Dermis blood vessel endothelial cell (primary cell): ENCODE results near the gene STPG2. TPM values are rescaled to one million over a fixed set of nuclear protein-coding genes. Genes with fewer than 3 reads are reported as not detected.
A peak's percentile ranks its signal among the peaks of the same experiment; 100 is the strongest.

Experiments used
- DNase-seq: peaks from one replicate; pipeline ENCODE4 v3.0.0; 2010
- total RNA-seq: library from RNA; depleted of rRNA; stranded (reverse); fragments of >200 nt; gene quantifications from 2 replicates; pipeline ENCODE4 v1.2.3, GENCODE V29; 2014

Gene STPG2
- total RNA-seq, 1 donor from 2014 or later: 0.17 TPM

DNA sequence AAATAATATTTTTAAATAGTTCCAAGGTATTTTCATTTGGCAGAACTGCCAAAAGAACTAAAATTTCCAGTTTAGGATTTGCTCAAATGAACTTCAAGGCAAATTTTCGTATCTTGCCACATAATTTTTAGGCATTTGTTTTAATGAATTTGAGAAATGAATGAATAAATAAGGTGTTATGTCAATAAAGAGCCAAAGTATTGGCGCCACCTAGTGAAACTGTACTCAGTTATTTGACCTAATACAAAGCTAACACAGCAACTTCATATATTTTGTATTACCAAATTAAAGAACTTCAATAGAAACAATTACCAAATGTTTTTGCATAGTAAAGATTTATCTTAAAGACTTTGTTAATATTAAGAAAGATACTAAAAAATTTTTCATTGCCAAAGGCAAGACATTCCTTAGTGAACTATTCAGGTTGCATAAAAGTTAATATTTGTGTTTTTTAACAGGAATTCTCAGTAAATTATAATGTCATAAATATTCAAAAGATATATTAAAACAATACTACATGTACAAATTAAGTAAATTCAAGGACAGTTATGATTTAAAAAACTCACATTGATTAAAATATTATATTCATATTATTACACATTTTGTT lies 50.3 kb downstream of the STPG2 start:
- peak; percentile 52 for DNase-seq

DNA sequence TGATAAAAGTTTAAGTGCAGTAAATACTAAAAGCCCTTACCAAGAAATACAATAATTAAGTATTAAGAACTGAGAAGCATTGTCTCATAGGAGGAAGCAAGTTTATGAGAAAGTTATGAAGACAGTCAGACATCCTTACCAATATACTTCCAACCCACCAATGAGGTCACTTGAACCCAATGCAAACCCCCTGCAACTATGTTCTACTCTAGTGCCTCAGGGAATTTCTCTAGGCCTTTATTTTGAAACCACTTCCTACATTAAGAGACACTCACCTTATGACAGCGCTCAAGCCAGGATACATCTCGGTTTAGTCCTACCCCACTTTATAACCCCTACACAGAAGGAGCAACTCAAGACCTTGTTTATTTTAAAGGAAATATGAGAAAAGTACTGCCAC lies 61.3 kb downstream of the STPG2 start:
- no peak for DNase-seq

DNA sequence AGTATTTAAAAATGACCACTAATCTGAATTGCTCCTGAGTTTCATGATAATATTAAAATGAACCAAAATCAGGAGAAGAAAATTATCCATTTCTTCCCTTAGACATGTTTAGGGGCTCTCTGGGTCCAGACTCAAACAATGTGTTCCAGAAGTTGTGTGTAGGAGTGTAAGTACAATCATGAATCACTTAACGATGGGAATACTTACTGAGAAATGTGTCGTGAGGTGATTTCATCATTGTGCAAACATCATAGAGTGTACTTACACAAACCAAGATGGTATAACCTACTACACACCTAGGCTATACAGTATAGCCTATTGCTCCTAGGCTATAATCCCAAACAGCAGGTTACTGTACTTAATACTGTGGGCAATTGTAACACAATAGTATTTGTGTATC lies 74.8 kb downstream of the STPG2 start:
- no peak for DNase-seq

DNA sequence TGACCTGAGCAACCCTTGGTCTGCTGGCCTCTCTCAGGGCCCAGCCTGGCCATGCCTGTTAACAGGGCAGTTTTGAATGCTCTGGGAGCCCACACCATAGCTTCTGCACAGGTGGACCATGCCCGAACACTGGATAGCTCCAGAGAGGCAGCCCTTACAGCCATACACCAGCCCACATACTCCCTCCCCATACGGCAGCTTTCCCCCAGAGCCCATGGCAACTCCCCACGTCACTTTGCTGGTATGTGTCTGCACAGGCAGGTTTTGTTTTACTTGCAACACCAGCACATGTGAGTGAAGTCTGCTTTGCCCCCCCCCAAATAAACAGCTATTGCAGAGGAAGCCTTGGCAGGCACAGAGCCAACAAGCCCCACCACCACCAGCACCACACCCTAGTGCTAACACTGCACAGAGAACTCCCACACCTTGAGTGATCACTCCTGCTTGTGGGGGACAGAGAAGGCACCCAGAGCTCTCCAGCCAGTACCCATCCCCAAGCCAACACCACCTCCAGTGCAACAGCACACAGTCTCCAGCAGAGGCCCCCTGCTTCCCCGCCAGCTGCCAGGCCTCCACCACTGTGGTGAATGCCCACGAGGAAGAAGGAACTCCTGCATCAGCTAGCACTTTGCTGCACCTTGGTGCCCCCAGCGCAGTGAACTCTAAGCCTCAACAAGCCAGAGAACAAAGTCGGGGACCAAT lies 87.3 kb downstream of the STPG2 start:
- no peak for DNase-seq

DNA sequence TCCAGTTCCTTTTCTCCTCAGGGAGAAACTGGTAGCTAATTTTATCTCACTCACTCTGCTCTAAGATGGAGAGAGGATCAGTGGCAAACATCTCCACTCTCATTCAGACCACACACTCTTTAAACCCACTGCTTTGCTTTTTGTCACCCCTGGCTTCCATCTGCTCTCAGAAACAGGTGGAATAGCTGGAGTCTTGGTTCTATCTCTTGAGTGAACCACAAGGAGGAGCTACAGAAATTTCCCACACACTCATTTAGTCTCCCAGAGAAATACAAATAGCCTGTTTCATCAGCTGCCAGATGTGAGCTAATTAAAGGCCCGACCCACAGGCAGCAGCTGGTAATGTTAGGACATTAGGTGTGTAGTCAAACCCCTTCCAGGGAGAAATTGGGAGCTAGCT lies 96.6 kb downstream of the STPG2 start:
- DNase-seq: no peak

DNA sequence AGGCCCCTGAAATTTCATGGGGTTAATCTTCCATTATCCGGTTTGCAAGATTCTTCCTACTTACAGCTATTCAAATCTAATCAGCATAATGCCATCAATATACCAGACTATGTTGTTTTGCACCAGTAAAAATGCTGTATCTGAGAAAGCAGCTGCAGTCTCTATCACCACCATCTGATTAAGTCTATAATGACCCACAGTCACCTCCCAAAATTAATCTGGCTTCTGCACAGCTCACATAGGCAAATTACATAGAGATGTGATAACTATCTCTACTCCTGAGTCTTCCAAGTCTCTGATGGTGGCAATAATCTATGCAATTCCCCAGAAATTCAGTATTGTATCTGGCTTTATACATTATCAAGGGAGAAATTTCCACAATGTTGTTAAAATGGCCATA lies 113.2 kb downstream of the STPG2 start:
- no peak for DNase-seq

DNA sequence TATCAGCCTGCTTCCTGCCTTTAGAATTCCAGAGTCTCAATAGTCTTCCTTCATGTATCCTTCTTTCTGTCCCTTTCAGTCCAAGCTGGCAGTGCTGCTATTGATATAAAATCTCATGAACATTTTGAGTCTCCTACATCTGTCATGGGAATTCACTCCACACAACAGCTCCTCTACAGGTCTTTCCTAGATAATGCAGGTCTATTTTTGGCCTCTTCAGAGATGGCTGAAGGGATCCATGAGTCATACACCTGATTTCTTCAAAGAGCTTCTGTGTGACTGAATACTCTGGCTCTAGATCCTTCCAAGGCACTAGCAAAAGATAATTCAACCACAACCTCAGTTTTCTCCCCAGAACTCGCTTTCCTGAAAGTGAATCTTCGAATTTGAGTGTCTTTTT lies 115.4 kb downstream of the STPG2 start:
- no peak for DNase-seq

DNA sequence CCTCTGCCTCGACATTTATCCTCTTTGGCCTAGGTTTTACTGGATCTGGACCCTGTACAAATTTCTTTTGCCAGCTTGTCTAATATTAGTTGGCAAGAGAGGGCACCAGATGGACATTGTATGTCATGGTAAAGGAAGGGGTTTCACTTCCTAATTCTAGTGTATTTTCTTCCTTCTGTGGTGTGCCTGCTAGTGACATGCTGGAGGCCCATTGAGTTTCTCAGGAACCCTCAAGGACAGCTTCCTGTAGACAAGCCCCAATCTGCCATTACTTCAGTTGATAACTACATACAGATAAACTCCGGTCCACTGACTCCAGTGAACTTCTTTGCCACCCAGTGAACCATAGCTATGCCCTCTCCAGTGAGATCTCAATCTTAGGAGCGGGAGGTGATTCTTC lies 116.9 kb downstream of the STPG2 start:
- no peak for DNase-seq

DNA sequence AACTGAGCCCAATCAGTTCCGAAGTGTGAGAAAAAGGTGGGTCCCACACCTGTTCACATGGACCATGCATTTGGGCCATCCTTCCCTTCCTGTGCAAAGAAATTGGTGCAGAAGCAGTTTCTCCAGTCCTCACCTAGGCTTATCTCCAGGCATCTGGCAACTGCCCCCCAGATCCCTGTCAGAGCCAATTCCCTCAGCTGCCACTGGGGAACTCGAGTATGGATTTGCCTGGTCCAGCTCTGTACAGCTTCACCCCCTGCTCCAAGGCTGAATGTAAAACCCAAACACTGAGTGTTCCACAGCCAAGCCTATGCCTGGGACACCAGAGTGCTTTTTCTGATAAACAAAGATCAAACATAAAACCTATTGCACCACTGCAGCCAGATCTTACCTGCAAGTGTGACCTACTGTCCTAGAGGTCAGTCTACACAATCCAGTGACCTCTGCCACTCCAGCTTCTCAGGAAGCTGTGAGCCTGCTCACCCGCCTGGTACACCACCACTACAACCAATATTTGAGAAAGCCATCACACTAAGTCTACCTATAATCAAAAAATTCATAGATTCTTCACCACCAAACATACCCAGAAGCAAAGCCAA lies 136.4 kb downstream of the STPG2 start:
- no peak for DNase-seq

DNA sequence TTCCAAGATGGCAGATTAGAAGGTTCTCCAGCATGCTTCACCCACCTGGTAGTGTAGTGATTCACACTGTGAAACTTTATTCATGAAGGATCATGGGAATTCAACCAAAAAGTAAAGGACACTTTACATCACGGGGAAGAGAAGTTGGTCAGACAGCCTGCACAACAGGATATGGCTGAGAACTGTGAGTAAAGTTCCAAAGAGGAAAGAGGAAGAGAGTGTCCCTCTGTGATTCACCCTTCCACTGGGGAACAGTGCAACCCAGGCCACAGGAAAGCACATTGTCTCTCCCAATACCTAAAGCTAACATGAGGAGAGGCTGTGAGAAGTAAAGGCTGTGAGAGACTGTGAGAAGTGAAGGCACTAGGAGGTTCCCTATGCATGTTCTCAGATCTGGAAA lies 137.2 kb downstream of the STPG2 start:
- no peak for DNase-seq

DNA sequence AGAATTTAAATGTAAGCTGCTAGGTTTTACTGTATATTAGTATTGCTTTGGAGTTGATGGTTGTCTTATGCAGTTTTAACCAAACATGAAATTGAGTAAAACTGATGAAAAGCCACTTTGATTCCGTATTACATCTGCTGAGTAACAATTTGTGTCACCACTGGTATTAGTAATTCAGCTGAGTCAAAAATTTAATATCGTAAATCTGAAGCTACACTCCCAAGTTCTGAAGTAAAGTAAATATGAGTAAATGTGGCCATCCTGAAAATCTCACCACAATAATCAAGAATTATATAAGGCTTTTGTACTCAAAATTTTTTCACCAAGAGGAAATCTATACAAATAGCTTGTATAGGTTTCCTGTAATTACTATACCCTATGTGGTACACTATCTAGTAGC lies 142.3 kb downstream of the STPG2 start:
- no peak for DNase-seq

DNA sequence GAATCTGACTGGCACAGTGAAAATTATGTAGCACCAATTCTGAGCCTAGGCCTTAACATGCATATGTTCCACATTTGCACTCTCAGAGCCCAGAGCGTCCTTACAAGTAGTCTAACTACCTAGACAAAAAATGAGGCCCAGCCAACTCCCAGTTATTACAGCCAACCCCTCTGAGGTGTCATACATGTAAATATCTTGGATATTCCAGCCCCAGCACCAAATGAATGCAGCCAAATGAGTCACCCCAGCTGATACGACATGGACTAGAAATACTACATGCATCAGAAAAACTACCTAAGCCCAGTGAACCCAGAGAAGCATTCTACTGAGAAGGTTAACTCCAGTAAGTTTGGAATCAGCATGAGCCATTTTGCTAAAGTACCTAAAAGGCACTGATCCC lies 145.1 kb downstream of the STPG2 start:
- no peak for DNase-seq

DNA sequence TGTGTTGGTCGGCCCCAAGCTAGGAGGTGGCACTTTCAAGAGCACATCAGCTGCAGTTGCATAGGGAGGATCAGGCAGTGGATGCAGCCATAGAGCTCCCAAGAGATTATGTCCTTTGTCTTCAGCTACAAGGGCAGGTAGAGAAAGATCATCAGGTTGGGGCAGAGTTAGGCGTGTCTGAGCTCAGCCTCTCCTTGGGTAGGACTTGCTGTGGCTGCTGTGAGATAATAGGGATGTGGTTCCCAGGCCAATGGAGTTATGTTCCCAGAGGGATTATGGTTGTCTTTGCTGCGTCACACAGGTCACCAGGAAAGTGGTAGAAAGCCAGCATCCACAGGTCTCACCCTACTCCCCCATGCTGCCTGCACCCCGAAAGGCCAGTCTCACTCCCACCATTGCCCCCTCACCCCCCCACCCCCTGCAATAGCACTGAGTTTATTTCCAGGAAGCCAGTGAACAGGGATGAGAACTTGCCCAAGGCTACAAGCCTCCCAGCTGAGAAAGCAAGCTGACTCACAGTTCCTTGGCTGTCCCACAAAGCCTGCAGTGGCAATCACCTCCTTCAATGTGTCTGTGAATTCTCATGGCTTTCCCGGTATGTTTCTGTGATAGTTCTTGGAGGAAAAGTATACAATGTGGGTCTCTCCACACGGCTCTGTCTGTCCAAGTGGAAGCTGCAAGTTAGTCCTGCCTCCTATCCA lies 148.4 kb downstream of the STPG2 start:
- no peak for DNase-seq

DNA sequence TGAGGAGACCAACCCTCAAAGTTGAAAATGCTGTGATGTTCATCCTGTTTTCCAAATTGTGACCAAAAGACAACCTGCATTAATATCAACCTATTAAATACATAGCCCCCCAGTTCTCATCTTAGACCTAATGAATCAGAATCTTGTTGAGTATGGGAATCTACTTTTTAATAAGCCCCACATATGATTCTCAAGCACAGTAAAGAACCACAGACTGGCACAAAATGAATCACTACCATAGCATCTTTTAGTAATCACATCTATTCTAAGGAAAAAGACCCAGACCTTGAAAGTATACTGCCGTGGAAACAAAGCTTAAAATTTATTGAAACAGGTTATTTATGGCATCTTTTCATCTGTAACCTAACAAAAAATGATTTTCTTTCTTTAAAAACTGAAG lies 152.9 kb downstream of the STPG2 start:
- no peak for DNase-seq

DNA sequence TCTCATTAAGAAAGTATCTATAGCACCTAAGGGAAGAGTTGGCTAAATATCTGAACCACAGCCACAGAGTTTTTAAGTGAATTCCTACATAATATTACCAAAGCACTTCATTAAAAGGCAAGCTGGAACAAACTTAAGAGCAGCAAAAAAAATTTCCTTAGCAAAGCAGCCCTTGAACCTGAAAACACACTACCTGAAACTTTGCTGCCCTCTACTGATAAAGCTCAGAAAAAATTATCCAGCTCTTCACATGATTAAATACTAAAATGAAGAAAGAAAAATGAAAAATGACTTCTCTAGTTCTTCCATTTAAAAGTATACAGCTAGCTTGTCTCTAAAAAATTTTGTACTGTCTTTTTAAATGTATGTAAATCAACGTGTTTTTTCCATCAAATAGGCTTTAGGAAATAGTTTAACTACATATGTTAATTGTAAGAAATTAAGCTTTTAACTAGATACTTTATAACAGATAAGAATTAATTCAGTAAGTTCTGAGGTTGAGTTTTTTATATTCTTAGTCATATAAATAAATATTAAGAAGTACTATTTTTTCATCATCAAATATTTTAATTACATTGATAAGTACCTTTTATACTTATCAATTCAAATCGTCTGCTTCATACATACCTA lies 156.1 kb downstream of the STPG2 start:
- peak; percentile 46 for DNase-seq

DNA sequence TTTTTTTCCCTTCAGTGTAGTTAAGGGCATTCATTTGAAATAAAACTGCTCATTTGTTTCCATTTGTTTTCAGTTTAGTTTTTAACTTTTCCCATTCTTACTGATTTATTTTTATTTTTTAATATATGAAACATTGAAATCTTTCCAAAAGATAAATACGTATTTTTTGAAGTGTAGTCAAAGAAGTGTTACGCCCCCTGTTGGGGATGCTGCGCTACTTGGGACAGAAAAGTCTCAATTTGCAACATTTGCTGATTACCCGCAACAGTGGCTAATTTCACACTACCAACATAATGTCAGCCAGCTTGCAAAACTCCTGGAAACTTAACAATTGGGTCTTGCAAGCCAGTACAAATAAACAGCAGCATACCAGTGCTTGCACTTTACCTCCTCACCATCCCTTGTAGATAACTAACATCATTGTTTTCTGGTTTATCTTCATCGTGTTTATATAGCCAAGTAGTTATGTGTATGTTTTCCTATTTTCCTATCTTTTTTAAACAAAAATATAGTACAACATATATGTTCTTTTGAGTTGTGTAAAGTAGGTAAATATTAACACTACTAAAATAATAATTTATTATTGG lies 158.6 kb downstream of the STPG2 start:
- DNase-seq: peak; percentile 16

DNA sequence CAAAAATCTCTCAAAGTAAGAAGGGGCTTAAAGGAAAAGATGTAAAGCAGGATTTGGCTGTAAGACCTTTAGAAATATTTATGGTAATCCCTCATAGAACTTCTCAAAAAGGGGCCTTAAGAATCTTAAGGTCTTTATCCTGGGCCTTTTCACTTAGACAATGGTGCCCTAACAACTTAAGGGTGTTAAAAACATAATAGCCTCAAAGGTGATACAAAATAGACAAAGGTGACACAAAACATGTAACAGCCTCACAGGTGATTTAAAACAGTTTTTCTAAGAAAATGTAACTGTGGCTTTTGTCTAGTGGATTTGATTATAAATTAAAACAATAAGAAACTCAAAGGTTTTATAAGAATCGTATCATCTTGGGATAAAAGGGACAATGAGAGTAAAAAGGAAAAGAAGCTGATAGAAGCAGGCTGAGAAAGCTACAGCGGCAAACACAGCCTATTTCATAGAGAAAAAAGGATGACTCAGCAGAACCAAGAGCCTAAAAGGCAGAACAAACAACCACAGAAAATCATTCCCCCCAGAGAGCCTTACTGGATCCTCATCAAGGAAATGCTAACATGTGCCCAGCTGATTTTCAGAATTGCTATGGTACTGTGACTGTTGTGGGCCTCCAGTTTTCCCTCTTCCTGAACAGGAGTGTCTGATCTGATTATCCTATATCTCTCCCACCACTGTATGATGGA lies 164.3 kb downstream of the STPG2 start:
- no peak for DNase-seq

DNA sequence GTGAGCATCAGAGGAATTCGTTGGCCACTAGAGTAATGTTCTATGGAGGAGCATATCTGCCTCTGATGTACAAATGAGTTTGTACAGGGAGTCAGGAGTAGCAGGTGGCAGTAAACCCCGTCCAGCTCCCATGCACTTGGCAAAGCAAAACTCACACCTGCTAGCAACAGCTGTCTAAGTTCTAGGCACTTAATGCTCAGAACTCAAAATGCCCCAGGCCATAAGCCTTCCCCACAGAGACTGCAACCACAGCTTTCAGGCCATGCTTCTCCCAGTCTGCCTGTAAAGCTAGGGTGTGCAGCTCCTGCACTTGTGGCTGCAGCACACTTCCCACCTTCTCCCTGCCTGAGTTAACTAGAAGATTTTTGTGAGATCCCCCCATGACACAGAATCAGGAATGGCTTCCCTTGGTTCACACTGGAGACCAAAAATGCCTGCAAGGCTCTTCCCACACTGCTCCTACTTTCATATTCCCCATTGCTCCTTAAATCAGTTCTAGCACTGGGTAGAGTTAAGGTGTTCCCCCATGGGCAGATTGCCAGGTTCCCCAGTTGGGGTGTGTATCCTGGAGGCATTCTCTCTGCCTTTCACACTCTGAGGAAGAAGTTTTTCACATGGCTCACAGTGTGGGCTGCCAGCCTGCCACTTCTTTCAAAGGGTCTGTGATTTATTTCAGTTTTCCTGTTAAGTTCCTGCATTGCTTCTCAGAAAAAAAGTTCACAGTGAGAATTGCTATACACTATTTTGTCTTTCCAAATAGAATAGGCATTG lies 189.9 kb downstream of the STPG2 start:
- no peak for DNase-seq

DNA sequence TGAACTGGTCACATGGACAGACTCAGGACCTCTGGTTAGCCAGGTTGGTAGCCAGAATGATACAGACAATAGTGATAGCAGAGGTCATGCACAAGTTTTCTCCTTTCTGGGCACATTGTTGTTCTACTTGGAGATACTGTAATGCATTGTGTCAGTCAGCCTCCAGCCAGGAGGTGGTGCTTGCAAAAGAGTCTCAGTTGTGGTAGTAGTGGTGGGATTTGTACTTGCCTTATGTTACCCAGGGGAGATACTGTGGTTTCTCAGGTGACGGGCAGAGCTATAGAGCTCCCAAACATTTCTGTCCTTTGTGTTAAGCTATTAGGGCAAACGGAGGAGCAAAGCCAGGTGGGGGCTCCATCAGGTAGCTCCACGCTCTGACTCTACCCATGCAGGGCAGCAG lies 190.5 kb downstream of the STPG2 start:
- no peak for DNase-seq

DNA sequence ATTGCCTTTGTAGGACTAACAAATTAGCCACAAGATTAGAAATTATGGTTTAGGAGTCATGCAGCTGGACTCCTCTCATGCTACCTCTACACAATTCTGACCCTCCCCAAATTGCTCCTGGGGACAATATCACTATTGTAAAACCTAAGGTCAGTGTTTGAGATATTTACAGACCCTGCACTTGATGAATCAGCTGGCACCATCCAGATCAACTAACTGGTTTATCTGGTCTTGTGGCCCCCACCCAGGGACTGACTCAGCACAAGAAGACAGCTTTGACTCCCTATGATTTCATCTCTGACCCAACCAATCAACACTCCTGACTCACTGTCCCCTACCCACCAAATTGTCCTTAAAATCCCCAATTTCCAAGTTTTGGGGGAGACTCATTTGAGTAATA lies 192.4 kb downstream of the STPG2 start:
- DNase-seq: no peak

DNA sequence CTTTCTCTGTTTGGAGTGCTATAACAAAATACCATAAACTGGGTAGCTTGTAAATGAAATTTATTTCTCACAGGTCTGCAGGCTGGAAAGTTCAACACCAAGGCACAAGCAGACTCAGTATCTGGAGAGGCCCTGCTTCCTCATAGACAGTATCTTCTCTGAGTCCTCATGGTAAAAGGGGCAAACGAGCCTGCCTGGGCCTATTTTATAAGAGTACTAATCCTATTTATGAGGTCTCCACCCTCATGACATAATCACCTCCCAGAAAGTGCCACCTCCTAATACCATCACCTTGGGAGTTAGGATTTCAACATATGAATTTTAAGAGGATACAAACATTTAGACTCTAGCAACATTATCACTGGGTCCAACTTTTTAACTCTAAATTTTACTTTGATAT lies 200.3 kb downstream of the STPG2 start:
- DNase-seq: no peak

DNA sequence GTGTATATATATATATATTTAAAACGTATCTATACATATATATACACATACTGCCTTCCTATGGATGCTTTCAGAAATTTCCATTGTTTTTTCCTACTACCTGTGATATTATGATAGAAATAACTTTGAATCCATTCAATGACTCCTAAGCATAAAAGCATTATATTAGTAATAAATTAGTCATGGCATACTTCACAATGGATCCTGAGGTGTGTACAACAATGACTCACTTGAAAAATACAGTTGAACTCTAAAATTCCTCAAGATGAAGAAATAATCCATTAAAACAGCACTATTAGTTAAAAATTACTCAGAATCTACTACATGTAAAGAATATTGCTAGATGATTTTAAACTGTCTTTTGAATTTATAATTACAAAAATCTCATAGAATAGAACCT lies 201.1 kb downstream of the STPG2 start:
- DNase-seq: no peak
